ENCODE results near the gene CHM. TPM values are rescaled to one million over a fixed set of nuclear protein-coding genes. Genes with fewer than 3 reads are reported as not detected.
A peak's percentile ranks its signal among the peaks of the same experiment; 100 is the strongest.
"Not testable (repeated sequence)": the region's sequence is repeated elsewhere in the genome, so short reads cannot be mapped to it uniquely, and the experiment has no call there.

The CHM gene
- polyA plus RNA-seq, 4 donors: 5.6 to 15.6 (median 7.1) TPM

DNA sequence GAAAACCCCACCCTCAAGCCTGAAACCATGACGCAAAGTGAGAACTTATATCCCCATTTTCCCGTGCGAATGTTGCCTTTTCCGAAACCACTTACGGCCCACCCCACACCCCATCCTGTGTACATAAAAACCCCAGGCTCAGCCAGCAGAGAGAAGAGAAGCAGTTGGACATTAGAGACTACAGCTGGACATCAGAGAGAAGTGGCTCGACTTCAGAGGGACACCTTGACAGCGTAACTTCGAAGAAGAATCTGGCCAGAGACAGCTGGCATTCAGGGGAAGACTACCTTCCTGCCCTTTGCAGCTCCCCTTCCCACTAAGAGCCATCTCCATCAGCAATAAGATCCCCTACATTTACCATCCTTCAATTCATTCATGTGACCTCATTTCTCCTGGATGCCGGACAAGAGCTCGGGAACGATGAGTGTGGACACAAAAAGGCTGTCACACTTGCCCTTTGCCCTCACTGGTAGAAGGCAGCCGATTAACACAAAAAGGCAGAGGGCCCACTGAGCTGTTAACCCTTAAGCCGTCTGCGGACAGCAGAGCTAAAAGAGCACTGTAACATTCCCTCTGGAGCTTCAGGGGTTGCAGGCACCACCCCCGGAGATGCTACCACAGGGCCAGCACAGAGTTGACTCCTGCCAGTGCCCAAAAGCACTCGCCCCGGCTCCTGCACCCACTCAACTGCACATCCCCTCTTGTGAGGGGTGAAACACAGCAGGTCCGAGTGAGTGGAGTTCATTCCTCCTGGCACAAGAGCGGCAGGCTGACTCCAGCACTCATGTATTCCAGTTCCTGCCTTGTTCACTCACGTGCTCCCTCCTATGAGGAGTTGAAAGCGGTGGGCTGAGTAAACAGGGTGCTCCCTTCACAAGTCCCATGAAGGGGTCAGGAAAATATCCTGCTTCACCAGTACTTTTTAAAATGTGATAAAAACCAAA, 7.5 kb downstream of the CHM start:
- 78 to 85% (median 81%) methylated on average over 21 of the region's 21 CpGs for WGBS, 3 donors
- DNase-seq: no peak
- no peak for FAIRE-seq

GRCh38 chrX:86033385-86033784, 14.0 kb downstream of the CHM start:
- H3K4me1 ChIP-seq (ENCODE audit: control insufficient read depth in 3 of 3, insufficient read depth in 2 of 3, low read depth in 1 of 3, low read length in 2 of 3): no peaks in the 10 kb centered on the region
- no peaks in the 10 kb centered on the region for H3K27me3 ChIP-seq (ENCODE audit: control insufficient read depth in 3 of 3, insufficient read depth in 3 of 3, low read length in 3 of 3)
- no peak overlapping the region for H3K4me3 ChIP-seq (ENCODE audit: low read depth in 1 of 3, low read length in 3 of 3)
- DNase-seq (no peak), FAIRE-seq (no peak)
- H3K36me3 ChIP-seq (ENCODE audit: control insufficient read depth in 3 of 3, insufficient read depth in 2 of 3, low read depth in 1 of 3, low read length in 3 of 3): no peaks in the 10 kb centered on the region
- H3K9me3 ChIP-seq (ENCODE audit: control insufficient read depth in 2 of 2, insufficient read depth in 1 of 2, low read depth in 1 of 2, low read length in 1 of 2): no peaks in the 10 kb centered on the region
- no peak overlapping the region for H3K27ac ChIP-seq (ENCODE audit: low read depth in 1 of 3, low read length in 2 of 3)

More for the DNA sequence above, 7.5 kb downstream of the CHM start:
- H3K27me3 ChIP-seq (ENCODE audit: control insufficient read depth in 3 of 3, insufficient read depth in 3 of 3, low read length in 3 of 3): no peaks in the 10 kb centered on the region
- H3K27ac ChIP-seq (ENCODE audit: low read depth in 1 of 3, low read length in 2 of 3): no peak overlapping the region
- H3K36me3 ChIP-seq (ENCODE audit: control insufficient read depth in 3 of 3, insufficient read depth in 2 of 3, low read depth in 1 of 3, low read length in 3 of 3): peaks cover 0 to 4% (median 0%) of the 10 kb centered on the region in 3 donors
- no peak overlapping the region for H3K4me3 ChIP-seq (ENCODE audit: low read depth in 1 of 3, low read length in 3 of 3)
- H3K9me3 ChIP-seq (ENCODE audit: control insufficient read depth in 2 of 2, insufficient read depth in 1 of 2, low read depth in 1 of 2, low read length in 1 of 2): no peaks in the 10 kb centered on the region
- no peaks in the 10 kb centered on the region for H3K4me1 ChIP-seq (ENCODE audit: control insufficient read depth in 3 of 3, insufficient read depth in 2 of 3, low read depth in 1 of 3, low read length in 2 of 3)

- Histone ChIP-seq H3K4me1 (ENCODE audit: control insufficient read depth in 3 of 3, insufficient read depth in 2 of 3, low read depth in 1 of 3, low read length in 2 of 3) (no peaks in the 10 kb centered on the region), H3K4me3 (ENCODE audit: low read depth in 1 of 3, low read length in 3 of 3) (no peak overlapping the region), H3K27ac (ENCODE audit: low read depth in 1 of 3, low read length in 2 of 3) (no peak overlapping the region), H3K9me3 (ENCODE audit: control insufficient read depth in 2 of 2, insufficient read depth in 1 of 2, low read depth in 1 of 2, low read length in 1 of 2) (no peaks in the 10 kb centered on the region), H3K36me3 (ENCODE audit: control insufficient read depth in 3 of 3, insufficient read depth in 2 of 3, low read depth in 1 of 3, low read length in 3 of 3) (no peaks in the 10 kb centered on the region), H3K27me3 (ENCODE audit: control insufficient read depth in 3 of 3, insufficient read depth in 3 of 3, low read length in 3 of 3) (no peaks in the 10 kb centered on the region)
- FAIRE-seq (no peak), DNase-seq (no peak)
- WGBS, 3 donors: 68 to 87% (median 69%) methylated on average over 2 of the region's 2 CpGs
Observed at GRCh38 chrX:86028681-86029080, 18.7 kb downstream of the CHM start.

- H3K9me3 ChIP-seq (ENCODE audit: control insufficient read depth in 2 of 2, insufficient read depth in 1 of 2, low read depth in 1 of 2, low read length in 1 of 2): no peaks in the 10 kb centered on the region
- no peak for FAIRE-seq
- H3K4me1 ChIP-seq (ENCODE audit: control insufficient read depth in 3 of 3, insufficient read depth in 2 of 3, low read depth in 1 of 3, low read length in 2 of 3): no peaks in the 10 kb centered on the region
- no peaks in the 10 kb centered on the region for H3K27me3 ChIP-seq (ENCODE audit: control insufficient read depth in 3 of 3, insufficient read depth in 3 of 3, low read length in 3 of 3)
- no peaks in the 10 kb centered on the region for H3K36me3 ChIP-seq (ENCODE audit: control insufficient read depth in 3 of 3, insufficient read depth in 2 of 3, low read depth in 1 of 3, low read length in 3 of 3)
- H3K4me3 ChIP-seq (ENCODE audit: low read depth in 1 of 3, low read length in 3 of 3): no peak overlapping the region
- no peak for DNase-seq
- H3K27ac ChIP-seq (ENCODE audit: low read depth in 1 of 3, low read length in 2 of 3): no peak overlapping the region
Observed at GRCh38 chrX:86023811-86024210, 23.5 kb downstream of the CHM start.

DNA sequence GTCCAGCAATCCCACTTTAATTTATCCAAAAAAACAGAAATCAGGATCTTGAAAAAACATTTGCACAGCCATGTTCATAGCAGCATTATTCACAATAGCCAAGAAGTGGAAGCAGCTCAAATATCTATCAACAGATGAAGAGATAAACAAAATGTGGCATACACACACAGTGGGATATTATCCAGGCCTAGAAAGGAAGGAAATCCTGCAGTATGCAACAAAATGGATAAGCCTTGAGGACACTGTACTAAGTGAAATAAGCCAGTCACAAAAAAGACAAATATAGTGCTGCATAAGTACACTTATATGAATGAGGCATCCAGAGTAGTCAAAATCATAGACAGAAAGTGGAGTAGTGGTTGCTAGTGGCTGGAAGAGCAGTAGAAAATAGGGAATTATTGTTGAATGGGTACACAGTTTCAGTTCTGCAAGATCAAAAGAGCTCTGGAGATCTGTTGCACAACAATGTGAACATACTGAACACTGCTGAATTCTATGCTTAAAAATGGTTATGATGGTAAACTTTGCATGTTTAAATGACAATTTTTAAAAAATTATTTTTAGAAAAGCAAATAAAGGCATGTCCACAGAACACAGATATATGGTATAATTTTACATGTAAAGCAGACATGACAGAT, 25.6 kb downstream of the CHM start:
- no peaks in the 10 kb centered on the region for H3K27me3 ChIP-seq (ENCODE audit: control insufficient read depth in 3 of 3, insufficient read depth in 3 of 3, low read length in 3 of 3)
- DNase-seq (no peak), FAIRE-seq (no peak)
- no peaks in the 10 kb centered on the region for H3K36me3 ChIP-seq (ENCODE audit: control insufficient read depth in 3 of 3, insufficient read depth in 2 of 3, low read depth in 1 of 3, low read length in 3 of 3)
- H3K4me3 ChIP-seq (ENCODE audit: low read depth in 1 of 3, low read length in 3 of 3): no peak overlapping the region
- H3K9me3 ChIP-seq (ENCODE audit: control insufficient read depth in 2 of 2, insufficient read depth in 1 of 2, low read depth in 1 of 2, low read length in 1 of 2): no peaks in the 10 kb centered on the region
- H3K27ac ChIP-seq (ENCODE audit: low read depth in 1 of 3, low read length in 2 of 3): no peak overlapping the region
- no peaks in the 10 kb centered on the region for H3K4me1 ChIP-seq (ENCODE audit: control insufficient read depth in 3 of 3, insufficient read depth in 2 of 3, low read depth in 1 of 3, low read length in 2 of 3)

GRCh38 chrX:86016139-86016538, 31.2 kb downstream of the CHM start:
- DNase-seq: no peak
- H3K27ac ChIP-seq (ENCODE audit: low read depth in 1 of 3, low read length in 2 of 3): no peak overlapping the region
- no peak for FAIRE-seq
- WGBS, 3 donors: 79 to 99% (median 92%) methylated on average over 4 of the region's 4 CpGs
- no peaks in the 10 kb centered on the region for H3K9me3 ChIP-seq (ENCODE audit: control insufficient read depth in 2 of 2, insufficient read depth in 1 of 2, low read depth in 1 of 2, low read length in 1 of 2)
- no peak overlapping the region for H3K4me3 ChIP-seq (ENCODE audit: low read depth in 1 of 3, low read length in 3 of 3)
- H3K27me3 ChIP-seq (ENCODE audit: control insufficient read depth in 3 of 3, insufficient read depth in 3 of 3, low read length in 3 of 3): no peaks in the 10 kb centered on the region
- no peaks in the 10 kb centered on the region for H3K4me1 ChIP-seq (ENCODE audit: control insufficient read depth in 3 of 3, insufficient read depth in 2 of 3, low read depth in 1 of 3, low read length in 2 of 3)
- H3K36me3 ChIP-seq (ENCODE audit: control insufficient read depth in 3 of 3, insufficient read depth in 2 of 3, low read depth in 1 of 3, low read length in 3 of 3): peaks cover 0 to 2% (median 0%) of the 10 kb centered on the region in 3 donors

GRCh38 chrX:86014959-86015358, 32.4 kb downstream of the CHM start:
- not testable (repeated sequence) for H3K9me3 ChIP-seq (ENCODE audit: control insufficient read depth in 2 of 2, insufficient read depth in 1 of 2, low read depth in 1 of 2, low read length in 1 of 2); DNase-seq; H3K36me3 ChIP-seq (ENCODE audit: control insufficient read depth in 3 of 3, insufficient read depth in 2 of 3, low read depth in 1 of 3, low read length in 3 of 3); H3K27ac ChIP-seq (ENCODE audit: low read depth in 1 of 3, low read length in 2 of 3); H3K27me3 ChIP-seq (ENCODE audit: control insufficient read depth in 3 of 3, insufficient read depth in 3 of 3, low read length in 3 of 3); H3K4me3 ChIP-seq (ENCODE audit: low read depth in 1 of 3, low read length in 3 of 3); FAIRE-seq; H3K4me1 ChIP-seq (ENCODE audit: control insufficient read depth in 3 of 3, insufficient read depth in 2 of 3, low read depth in 1 of 3, low read length in 2 of 3)
- WGBS, 3 donors: 73 to 92% (median 81%) methylated on average over 4 of the region's 4 CpGs

GRCh38 chrX:86014421-86014820, 32.9 kb downstream of the CHM start:
- no peaks in the 10 kb centered on the region for H3K4me1 ChIP-seq (ENCODE audit: control insufficient read depth in 3 of 3, insufficient read depth in 2 of 3, low read depth in 1 of 3, low read length in 2 of 3)
- H3K27me3 ChIP-seq (ENCODE audit: control insufficient read depth in 3 of 3, insufficient read depth in 3 of 3, low read length in 3 of 3): no peaks in the 10 kb centered on the region
- 58 to 63% (median 58%) methylated on average over 5 of the region's 5 CpGs for WGBS, 3 donors
- DNase-seq: peak; percentile 1 to 7
- no peak for FAIRE-seq
- no peaks in the 10 kb centered on the region for H3K9me3 ChIP-seq (ENCODE audit: control insufficient read depth in 2 of 2, insufficient read depth in 1 of 2, low read depth in 1 of 2, low read length in 1 of 2)
- peaks cover 0 to 2% (median 0%) of the 10 kb centered on the region in 3 donors for H3K36me3 ChIP-seq (ENCODE audit: control insufficient read depth in 3 of 3, insufficient read depth in 2 of 3, low read depth in 1 of 3, low read length in 3 of 3)
- H3K27ac ChIP-seq (ENCODE audit: low read depth in 1 of 3, low read length in 2 of 3): no peak overlapping the region
- no peak overlapping the region for H3K4me3 ChIP-seq (ENCODE audit: low read depth in 1 of 3, low read length in 3 of 3)
